Gastroesophageal sphincter (tissue), 4 donors: ENCODE data around the gene TBKBP1. TPM values are rescaled to one million over a fixed set of nuclear protein-coding genes. Genes with fewer than 3 reads are reported as not detected.

Experiments used
- ATAC-seq: fragments of 150-250 bp; one replicate; pipeline ENCODE4 v1.9.1; 2016; ENCODE audit warnings: mild to moderate bottlenecking, moderate library complexity
- H3K27ac ChIP-seq, 4 donors: fragments of 200-600 bp; sonication (generic) in 3 of 4; 1 replicate in 3 of 4; 2 replicates in 1 of 4; pipeline ENCODE4 v1.5.1; 2016 to 2019
- H3K27me3 ChIP-seq: fragments of 200-600 bp; sonication (generic); one replicate; pipeline ENCODE4 v1.5.1; 2019
- H3K36me3 ChIP-seq, 2 donors: fragments of 200-600 bp; sonication (generic); one replicate each; pipeline ENCODE4 v1.5.1; 2019; ENCODE audit warnings: control low read depth in 1 of 2
- H3K4me1 ChIP-seq, 3 donors: fragments of 200-600 bp; sonication (generic); 1 replicate in 2 of 3; 2 replicates in 1 of 3; pipeline ENCODE4 v1.5.1; 2016 to 2019; ENCODE audit warnings: control low read depth in 2 of 3
- H3K4me3 ChIP-seq, 2 donors: fragments of 200-600 bp; sonication (generic); one replicate each; pipeline ENCODE4 v1.5.1; 2019; ENCODE audit warnings: mild to moderate bottlenecking in 1 of 2, moderate library complexity in 1 of 2
- H3K9me3 ChIP-seq, 3 donors: fragments of 200-600 bp; sonication (generic); one replicate each; pipeline ENCODE4 v1.5.1; 2017 to 2019; ENCODE audit warnings: control low read depth in 2 of 3
- EP300 ChIP-seq: sonication (generic); formaldehyde crosslinking; IDR thresholded peaks from one replicate; pipeline ENCODE4 v1.6.1; 2017; ENCODE audit warnings: antibody characterized with exemption, mild to moderate bottlenecking
- POLR2A ChIP-seq, 2 donors: fragments of 450-650 bp; IDR thresholded peaks; one replicate each; pipeline ENCODE4 v1.6.1; 2017; ENCODE audit warnings: antibody characterized with exemption in 2 of 2, mild to moderate bottlenecking in 2 of 2, moderate library complexity in 1 of 2
- POLR2AphosphoS5 ChIP-seq: sonication (generic); formaldehyde crosslinking; IDR thresholded peaks from one replicate; pipeline ENCODE4 v1.6.1; 2017; ENCODE audit warnings: antibody characterized with exemption
- WGBS, 2 donors: methylation state at CpG; one replicate each; pipeline ENCODE4 v1.1.5; 2018; ENCODE audit warnings: low coverage in 1 of 2; 5-methylcytosine and 5-hydroxymethylcytosine counted together
- total RNA-seq, 4 donors: library from RNA; depleted of rRNA; stranded (reverse); fragments of >200 nt; gene quantifications; one replicate each; pipeline ENCODE4 v1.1.0, GENCODE V29; 2016
- TF ChIP-seq, protein P1 (sequence below), 4 experiments: fragments of 200-600 bp in 2 of 4; fragments of 450-650 bp in 2 of 4; sonication (generic) in 1 of 4; IDR thresholded peaks; one replicate each; pipeline ENCODE4 v1.5.1; 2017 to 2019; ENCODE audit warnings: antibody characterized with exemption in 4 of 4, mild to moderate bottlenecking in 2 of 4, moderate library complexity in 2 of 4

The TBKBP1 gene
- total RNA-seq, 4 donors from 2014 or later: 13.9 to 25.1 (median 18.0) TPM

DNA sequence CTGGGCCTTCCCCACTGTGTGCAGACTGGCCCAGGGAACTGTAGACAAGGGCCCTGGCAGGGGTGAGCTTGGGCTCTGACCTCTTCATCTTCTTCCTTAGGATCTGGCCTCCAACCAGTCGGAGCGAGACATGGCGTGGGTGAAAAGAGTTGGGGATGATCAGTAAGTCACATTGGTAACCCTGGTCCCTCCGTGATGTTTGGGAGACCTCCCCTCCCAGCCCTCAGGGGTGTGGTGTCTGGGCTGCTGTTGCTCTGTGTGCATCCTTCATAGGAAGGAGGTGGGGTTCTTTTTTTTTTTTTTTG is 5.5 kb downstream of the TBKBP1 start:
- no CpG with 5 or more reads among the region's 4 CpGs for WGBS, 2 donors
- ATAC-seq: no peak
- Histone ChIP-seq H3K4me1 (peaks cover 0 to 49% (median 16%) of the 10 kb centered on the region in 3 donors), H3K9me3 (no peaks in the 10 kb centered on the region), H3K27me3 (no peaks in the 10 kb centered on the region), H3K36me3 (peaks cover 0 to 44% of the 10 kb centered on the region in 2 donors), H3K27ac (no peak overlapping the region), H3K4me3 (no peak overlapping the region)
- TF ChIP-seq POLR2AphosphoS5: no peak

DNA sequence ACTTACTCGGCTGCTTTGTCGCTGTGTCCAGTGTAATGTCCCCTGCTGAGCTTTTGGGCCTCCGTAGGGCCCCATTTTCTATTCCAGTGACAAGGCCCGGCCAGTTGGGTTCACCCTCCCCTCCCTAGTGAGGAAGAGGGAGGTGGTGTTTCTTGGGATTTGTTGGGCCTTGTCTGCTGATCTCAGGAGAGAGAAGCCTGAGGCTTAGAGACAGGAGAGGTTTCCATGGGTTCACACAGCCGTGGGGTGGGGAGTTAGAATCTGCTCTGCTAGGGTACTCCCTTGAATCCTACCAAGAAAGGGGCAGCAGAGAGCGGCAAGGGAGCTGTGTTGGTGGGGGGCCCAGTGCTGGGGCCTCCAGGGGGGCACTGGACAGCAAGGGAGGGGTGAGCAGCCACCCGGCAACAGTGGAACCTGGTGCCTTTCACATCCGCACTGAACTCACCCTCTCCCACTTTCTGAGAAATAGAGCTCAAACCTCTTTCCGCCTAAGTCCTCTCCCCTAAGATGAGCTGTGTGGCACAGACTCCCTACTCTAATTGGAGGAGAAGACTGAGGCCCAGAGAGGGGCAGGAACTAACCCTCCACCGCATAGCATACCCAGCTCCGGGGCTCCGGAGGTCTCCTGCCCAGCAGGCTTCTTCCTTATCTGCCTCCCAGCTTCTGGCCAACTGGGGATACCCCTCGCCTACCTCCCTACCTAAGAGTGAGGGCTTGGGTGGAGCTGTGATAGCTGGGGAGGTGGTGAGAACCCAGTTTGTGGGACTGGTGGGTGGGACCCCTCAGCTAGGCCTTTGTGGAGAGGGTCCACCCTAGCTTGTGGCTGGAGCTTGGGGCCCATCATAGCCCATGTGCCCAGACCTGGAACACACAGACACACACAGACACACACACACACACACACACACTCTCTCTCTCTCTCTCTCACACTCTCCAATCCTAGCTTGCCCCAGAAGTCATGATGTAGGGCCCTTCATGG is 6.8 kb downstream of the TBKBP1 start:
- no peak for ATAC-seq

DNA sequence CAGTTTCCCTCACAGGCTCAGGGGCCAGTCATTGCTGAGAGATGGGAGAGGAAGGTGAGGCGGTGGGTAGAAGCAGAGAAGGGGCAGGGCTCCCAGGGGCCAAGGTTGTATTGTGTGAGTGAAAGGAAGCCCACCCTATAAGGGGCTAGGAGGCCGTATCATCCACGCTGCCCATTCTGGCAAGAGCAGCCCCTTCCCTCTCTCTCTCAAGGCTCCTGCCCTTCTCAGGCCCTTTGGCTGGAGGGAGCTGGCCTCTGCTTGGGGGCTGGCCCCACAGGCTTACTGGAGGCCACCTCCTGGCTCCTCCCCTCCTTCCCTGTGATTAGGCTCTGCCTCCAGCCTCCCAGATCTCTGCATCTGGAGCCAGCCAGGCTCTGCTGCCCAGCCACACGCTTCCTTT is 7.6 kb downstream of the TBKBP1 start:
- WGBS, 2 donors: 85% methylated on average over 3 of the region's 4 CpGs; no CpG with 5 or more reads in 1 of the 2 donors
- no peak overlapping the region for H3K4me3 ChIP-seq
- TF ChIP-seq, protein P1, sequence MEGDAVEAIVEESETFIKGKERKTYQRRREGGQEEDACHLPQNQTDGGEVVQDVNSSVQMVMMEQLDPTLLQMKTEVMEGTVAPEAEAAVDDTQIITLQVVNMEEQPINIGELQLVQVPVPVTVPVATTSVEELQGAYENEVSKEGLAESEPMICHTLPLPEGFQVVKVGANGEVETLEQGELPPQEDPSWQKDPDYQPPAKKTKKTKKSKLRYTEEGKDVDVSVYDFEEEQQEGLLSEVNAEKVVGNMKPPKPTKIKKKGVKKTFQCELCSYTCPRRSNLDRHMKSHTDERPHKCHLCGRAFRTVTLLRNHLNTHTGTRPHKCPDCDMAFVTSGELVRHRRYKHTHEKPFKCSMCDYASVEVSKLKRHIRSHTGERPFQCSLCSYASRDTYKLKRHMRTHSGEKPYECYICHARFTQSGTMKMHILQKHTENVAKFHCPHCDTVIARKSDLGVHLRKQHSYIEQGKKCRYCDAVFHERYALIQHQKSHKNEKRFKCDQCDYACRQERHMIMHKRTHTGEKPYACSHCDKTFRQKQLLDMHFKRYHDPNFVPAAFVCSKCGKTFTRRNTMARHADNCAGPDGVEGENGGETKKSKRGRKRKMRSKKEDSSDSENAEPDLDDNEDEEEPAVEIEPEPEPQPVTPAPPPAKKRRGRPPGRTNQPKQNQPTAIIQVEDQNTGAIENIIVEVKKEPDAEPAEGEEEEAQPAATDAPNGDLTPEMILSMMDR (IDR thresholded peaks at IDR 0.05): no peak
- TF ChIP-seq POLR2A (IDR thresholded peaks at IDR 0.05) (no peak), POLR2AphosphoS5 (no peak), EP300 (no peak)
- H3K4me1 ChIP-seq: peaks cover 0 to 51% (median 5%) of the 10 kb centered on the region in 3 donors
- peaks cover 0 to 54% of the 10 kb centered on the region in 2 donors for H3K36me3 ChIP-seq
- H3K27me3 ChIP-seq: no peaks in the 10 kb centered on the region
- no peak for ATAC-seq
- no peaks in the 10 kb centered on the region for H3K9me3 ChIP-seq
- H3K27ac ChIP-seq: no peak overlapping the region

More for the DNA sequence above, 6.8 kb downstream of the TBKBP1 start:
- Histone ChIP-seq H3K27me3 (no peaks in the 10 kb centered on the region), H3K36me3 (peaks cover 0 to 54% of the 10 kb centered on the region in 2 donors), H3K4me3 (no peak overlapping the region), H3K9me3 (no peaks in the 10 kb centered on the region), H3K4me1 (peaks cover 0 to 51% (median 9%) of the 10 kb centered on the region in 3 donors), H3K27ac (no peak overlapping the region)
- 93% methylated on average over 3 of the region's 13 CpGs; no CpG with 5 or more reads in 1 of the 2 donors for whole genome bisulfite sequencing, 2 donors
- TF ChIP-seq EP300: no peak
- TF ChIP-seq, protein P1 (IDR thresholded peaks at IDR 0.05): no peak
- no peak for TF ChIP-seq POLR2A (IDR thresholded peaks at IDR 0.05)
- TF ChIP-seq POLR2AphosphoS5: no peak

DNA sequence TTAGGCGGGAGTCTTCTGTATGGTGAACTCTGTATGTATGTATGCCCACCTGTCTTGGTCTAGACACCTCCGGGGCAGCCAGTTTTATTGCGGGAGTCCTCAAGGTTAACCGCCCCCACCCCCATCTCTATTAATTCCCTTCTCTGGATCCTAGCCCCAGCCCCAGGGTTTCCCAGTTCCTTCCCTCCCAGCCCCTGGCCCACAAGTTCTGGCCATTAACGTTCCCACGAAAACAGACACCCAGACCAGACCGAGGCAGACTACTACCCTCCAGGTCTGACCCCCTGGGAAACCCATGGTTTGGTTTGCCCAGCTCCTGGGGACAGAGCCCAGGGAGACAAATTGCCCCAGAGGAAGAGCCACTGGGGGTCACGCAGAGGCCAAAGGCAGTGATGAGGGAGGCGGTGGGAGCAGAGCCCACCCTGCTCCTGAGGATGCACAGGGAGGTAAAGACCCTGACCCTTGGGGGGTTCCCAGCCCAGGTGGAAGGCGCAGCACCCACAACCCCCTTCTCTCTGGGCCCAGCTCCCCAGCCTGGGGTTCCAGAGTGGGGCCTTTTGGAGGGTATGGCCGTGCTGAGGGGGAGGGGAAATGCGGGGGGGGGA is 8.5 kb downstream of the TBKBP1 start:
- H3K27ac ChIP-seq: no peak overlapping the region

DNA sequence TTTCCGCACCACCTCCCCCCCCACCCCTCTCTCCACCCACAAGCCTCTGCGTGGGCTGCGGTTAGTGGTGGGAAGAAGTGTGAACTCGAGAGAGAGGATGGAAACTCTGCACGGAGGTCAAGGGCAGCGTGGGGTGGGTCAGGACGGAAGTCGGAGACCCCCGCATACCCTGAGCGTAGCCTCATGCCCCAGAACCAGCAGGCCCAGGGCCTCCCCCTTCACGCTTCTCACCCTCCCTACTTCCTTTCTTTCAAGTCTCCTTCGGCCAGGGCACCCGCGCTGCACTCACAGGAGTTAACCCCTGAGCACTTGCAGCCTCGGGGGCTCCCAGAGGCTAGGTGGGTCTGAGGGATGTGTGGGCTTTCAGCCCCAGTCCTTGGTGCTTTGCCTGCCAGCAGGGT is 9.2 kb downstream of the TBKBP1 start:
- Histone ChIP-seq H3K4me3 (no peak overlapping the region), H3K9me3 (no peaks in the 10 kb centered on the region), H3K36me3 (peaks cover 0 to 43% of the 10 kb centered on the region in 2 donors), H3K27me3 (no peaks in the 10 kb centered on the region), H3K4me1 (peaks cover 0 to 63% (median 9%) of the 10 kb centered on the region in 3 donors), H3K27ac (no peak overlapping the region)
- no peak for ATAC-seq
- no peak for TF ChIP-seq POLR2AphosphoS5
- TF ChIP-seq, protein P1 (IDR thresholded peaks at IDR 0.05): no peak
- TF ChIP-seq POLR2A (IDR thresholded peaks at IDR 0.05): no peak
- no peak for TF ChIP-seq EP300
- WGBS, 2 donors: 77% methylated on average over 11 of the region's 15 CpGs; no CpG with 5 or more reads in 1 of the 2 donors

More for the DNA sequence above, 8.5 kb downstream of the TBKBP1 start:
- Histone ChIP-seq H3K27me3 (no peaks in the 10 kb centered on the region), H3K9me3 (no peaks in the 10 kb centered on the region), H3K36me3 (peaks cover 0 to 46% of the 10 kb centered on the region in 2 donors), H3K4me3 (no peak overlapping the region), H3K4me1 (peaks cover 0 to 56% (median 9%) of the 10 kb centered on the region in 3 donors)
- TF ChIP-seq, protein P1 (IDR thresholded peaks at IDR 0.05): no peak
- no peak for TF ChIP-seq EP300
- TF ChIP-seq POLR2A (IDR thresholded peaks at IDR 0.05): no peak
- no peak for ATAC-seq
- WGBS, 2 donors: 80% methylated on average over 1 of the region's 12 CpGs; no CpG with 5 or more reads in 1 of the 2 donors
